Activated naive CD4-positive, alpha-beta T cell treated with anti-CD3 and anti-CD28 coated beads, Interleukin-2, amount 50 U/mL, for 16 hours (primary cell): ENCODE measurements around the gene WDR37.
"Not testable (repeated sequence)": the region's sequence is repeated elsewhere in the genome, so short reads cannot be mapped to it uniquely, and the experiment has no call there.

ENCODE experiments used
- DNase-seq: peaks from one replicate; pipeline ENCODE4 v3.0.0-alpha.2; 2020

WDR37 gene

GRCh38 chr10:1155791-1156615 lies 99.8 kb downstream of the WDR37 start:
- DNase-seq, result no peak

GRCh38 chr10:1156616-1156886 lies 100.4 kb downstream of the WDR37 start:
- no peak for DNase-seq

GRCh38 chr10:1156921-1157614 lies 100.9 kb downstream of the WDR37 start:
- DNase-seq, result no peak

GRCh38 chr10:1157615-1157933 lies 101.4 kb downstream of the WDR37 start:
- no peak for DNase-seq

GRCh38 chr10:1158066-1158465 lies 101.9 kb downstream of the WDR37 start:
- no peak for DNase-seq

GRCh38 chr10:1158536-1158935 lies 102.4 kb downstream of the WDR37 start:
- not testable (repeated sequence) for DNase-seq

- no peak for DNase-seq
These were observed 103.2 kb downstream of the WDR37 start for GRCh38 chr10:1159131-1160061.

GRCh38 chr10:1160561-1161314 lies 104.6 kb downstream of the WDR37 start:
- DNase-seq, result no peak

- DNase-seq, result not testable (repeated sequence)
These were observed 105.1 kb downstream of the WDR37 start for GRCh38 chr10:1161315-1161673.

GRCh38 chr10:1162481-1163203 lies 106.5 kb downstream of the WDR37 start:
- no peak for DNase-seq

GRCh38 chr10:1163204-1163660 lies 107.0 kb downstream of the WDR37 start:
- no peak for DNase-seq

- no peak for DNase-seq
These were observed 107.6 kb downstream of the WDR37 start for GRCh38 chr10:1163831-1164230.

- no peak for DNase-seq
These were observed 110.1 kb downstream of the WDR37 start for GRCh38 chr10:1166101-1166827.

- DNase-seq, result no peak
These were observed 110.7 kb downstream of the WDR37 start for GRCh38 chr10:1166828-1167275.

GRCh38 chr10:1168763-1169162 lies 112.6 kb downstream of the WDR37 start:
- DNase-seq, result no peak

GRCh38 chr10:1169186-1169885 lies 113.2 kb downstream of the WDR37 start:
- DNase-seq, result no peak

GRCh38 chr10:1169981-1170866 lies 114.0 kb downstream of the WDR37 start:
- DNase-seq, result no peak

- DNase-seq, result no peak
These were observed 114.6 kb downstream of the WDR37 start for GRCh38 chr10:1170867-1171180.

- no peak for DNase-seq
These were observed 115.0 kb downstream of the WDR37 start for GRCh38 chr10:1171182-1171581.

- no peak for DNase-seq
These were observed 115.4 kb downstream of the WDR37 start for GRCh38 chr10:1171586-1171985.
